HG02884 (cell line): ENCODE measurements around the gene SPANXN4.

Experiments
- ATAC-seq: cut with Tn5 transposase; IDR thresholded peaks from one replicate; pipeline ENCODE4 v1.9.1; 2021; ENCODE audit warnings: mild to moderate bottlenecking, moderate library complexity; ENCODE audit not compliant: unreplicated experiment

Gene SPANXN4

GRCh38 chrX:143025628-143026027 lies at the start of gene SPANXN4:
TSS of gene SPANXN4 (plus strand) at chrX:143025928. CDS start at chrX:143026015, 87 bp downstream.
- ATAC-seq = no peak

GRCh38 chrX:142977128-142977914 lies 48.4 kb upstream of the SPANXN4 start:
- ATAC-seq = peak; percentile 80

DNA sequence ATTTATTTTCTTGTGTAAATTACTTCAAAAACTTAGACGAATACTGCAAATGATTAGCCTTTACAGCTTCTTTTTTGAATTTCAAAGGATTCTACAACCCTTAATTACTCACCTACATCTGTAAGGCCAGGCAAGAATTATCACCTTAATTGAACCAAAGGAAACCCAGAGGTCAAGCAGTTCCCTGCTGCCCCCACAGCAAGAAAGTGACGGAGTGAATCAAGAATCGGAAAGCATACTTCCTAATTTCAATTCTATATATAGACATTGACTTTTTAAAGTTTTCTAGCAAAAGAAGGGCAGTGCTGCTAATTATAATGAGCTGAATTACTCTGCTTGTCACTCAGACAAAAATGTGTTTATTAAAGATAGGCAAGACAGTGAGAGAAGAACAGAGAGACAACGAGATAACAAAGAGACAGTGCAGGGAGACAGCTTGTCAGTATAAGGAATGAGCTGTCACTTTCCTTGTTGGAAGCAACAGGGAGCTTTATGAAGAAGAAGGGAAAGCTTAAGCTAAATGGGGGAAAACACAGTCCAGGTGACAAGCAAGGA lies 47.5 kb upstream of the SPANXN4 start:
- peak; percentile 20 for ATAC-seq

GRCh38 chrX:142982679-142983078 lies 43.0 kb upstream of the SPANXN4 start:
- ATAC-seq = no peak

DNA sequence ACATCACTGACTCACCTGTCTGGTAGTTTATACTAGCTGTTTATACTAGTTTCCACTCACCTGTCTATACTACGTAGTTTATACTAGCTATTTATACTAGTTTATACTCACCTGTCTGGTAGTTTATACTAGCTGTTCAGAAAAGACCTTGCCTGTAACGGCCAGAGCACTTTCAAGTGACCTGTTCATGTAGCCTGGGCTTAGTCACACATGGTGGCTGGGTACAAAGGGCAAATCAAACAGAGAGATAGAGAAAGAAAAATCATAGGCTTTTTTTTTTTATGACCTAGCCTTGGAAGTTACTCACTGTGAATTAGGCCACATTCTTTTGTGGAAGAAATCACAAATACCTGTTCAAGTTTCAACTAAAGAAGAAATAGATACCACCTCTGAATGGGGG lies 30.7 kb upstream of the SPANXN4 start:
- no peak for ATAC-seq

DNA sequence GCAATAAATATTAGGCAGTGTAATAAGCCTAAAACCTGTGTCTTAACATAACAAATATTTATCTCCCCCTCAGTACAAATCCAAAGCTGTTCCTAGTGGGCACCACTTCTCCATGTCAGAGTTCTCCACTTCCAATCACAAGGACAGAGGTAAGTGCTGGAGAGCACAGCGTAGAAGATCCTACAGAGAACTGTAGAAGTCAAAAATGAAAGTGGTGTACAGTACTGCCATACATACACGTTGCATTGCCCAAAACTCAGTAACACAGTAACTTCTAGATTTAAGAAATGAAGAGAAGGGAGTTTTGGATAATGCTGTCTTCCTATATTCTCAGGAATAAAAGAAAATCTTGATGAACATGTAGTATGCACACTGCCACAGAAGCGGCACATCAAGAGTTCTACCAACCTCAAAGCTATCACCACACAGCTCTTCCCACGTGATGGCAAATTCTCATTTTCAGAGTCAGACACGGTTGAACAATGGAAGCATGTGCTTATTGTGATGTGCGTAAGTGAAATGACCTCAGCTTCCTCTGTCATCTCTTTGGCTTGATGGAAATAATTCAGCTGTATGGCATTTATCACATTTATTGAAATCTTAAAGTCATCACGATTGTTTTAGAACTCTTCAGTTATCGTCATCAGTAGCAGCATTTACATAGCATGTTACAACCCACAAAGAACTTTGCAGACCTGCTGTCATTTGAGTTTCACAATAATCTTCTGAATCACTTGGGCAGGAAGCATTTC lies 27.1 kb upstream of the SPANXN4 start:
- no peak for ATAC-seq

- ATAC-seq = no peak
Measured at GRCh38 chrX:142999199-142999701, 26.5 kb upstream of the SPANXN4 start.

- ATAC-seq = no peak
Measured at GRCh38 chrX:143002206-143002605, 23.5 kb upstream of the SPANXN4 start.

DNA sequence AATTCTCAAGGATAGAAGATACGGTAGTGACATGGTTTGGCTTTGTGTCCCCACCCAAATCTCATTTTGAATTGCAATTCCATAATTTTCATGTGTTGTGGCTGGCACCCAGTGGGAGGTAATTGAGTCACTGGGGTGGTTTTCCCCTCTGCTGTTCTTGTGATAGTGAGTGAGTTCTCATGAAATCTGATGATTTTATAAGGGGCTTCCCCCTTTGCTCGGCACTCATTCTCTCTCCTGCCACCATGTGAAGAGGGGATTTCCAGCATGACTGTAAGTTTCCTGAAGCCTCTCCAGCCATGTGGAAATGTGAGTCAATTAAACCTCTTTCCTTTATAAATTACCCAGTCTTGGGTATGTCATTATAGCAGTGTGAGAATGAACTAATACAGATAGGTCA lies 8.5 kb upstream of the SPANXN4 start:
- no peak for ATAC-seq

DNA sequence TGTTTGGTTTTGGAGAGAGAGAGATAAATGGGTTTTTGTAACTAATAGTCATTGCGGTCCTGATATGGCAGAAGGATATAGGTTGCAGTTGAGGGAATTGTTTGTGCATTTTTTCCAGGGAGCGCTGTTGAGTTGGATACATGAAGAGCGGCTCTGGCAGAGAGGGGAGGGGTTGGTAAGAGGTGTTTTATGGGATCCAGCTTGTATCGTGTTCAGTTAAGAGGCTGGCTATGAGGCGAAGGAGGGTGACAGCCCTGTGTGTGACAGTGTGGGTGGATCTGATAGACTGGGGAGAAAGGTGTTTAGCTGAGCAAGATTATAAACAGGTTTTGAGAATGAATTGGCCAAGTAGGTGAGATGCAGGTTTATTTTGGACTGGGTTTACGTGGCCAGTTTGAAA lies 1.5 kb downstream of the SPANXN4 start:
- ATAC-seq = no peak

GRCh38 chrX:143047511-143047910 lies 21.8 kb downstream of the SPANXN4 start:
- ATAC-seq = no peak

GRCh38 chrX:143058120-143058519 lies 32.4 kb downstream of the SPANXN4 start:
- ATAC-seq = no peak

DNA sequence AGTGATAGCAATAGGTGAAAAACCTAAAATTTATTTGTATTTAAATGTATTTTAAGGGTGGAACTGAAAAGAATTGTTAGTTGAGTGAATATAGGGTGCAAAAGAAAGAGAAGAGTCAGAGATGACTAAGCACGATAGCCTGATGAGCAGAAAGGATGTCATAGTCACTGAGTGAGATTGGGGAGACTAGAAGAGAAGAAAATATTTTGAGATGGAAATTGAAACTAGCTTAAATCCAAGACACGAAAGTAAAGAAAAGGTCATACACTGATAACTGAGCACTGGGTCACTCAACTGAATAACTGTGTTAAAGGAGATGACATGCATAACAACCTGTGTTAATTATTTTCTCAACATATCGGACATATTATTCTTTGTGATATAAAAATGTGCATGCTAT lies 55.5 kb downstream of the SPANXN4 start:
- peak; percentile 60 for ATAC-seq

- no peak for ATAC-seq
Measured at GRCh38 chrX:143082537-143082936, 56.8 kb downstream of the SPANXN4 start.
